Activated B cell treated with CpG ODN at 0.5 μM for 24 hours (primary cell): ENCODE data around the gene AEBP2. TPM values are rescaled to one million over a fixed set of nuclear protein-coding genes. Genes with fewer than 3 reads are reported as not detected.

Experiments used
- ATAC-seq: fragments of 200-7000 bp; cut with Tn5 transposase; one replicate; pipeline ENCODE4 v1.10.0; 2021; ENCODE audit warnings: low read depth, mild to moderate bottlenecking, moderate library complexity
- CTCF ChIA-PET: fragments of 350-600 bp; sonication (Branson Sonifier 250); formaldehyde crosslinking; loops from one replicate; lab custom pipeline; 2021; ENCODE audit warnings: antibody characterized with exemption; lab: Charles Lee
- POLR2A ChIA-PET: fragments of 350-600 bp; sonication (Branson Sonifier 250); formaldehyde crosslinking; loops from one replicate; lab custom pipeline; 2021; ENCODE audit warnings: antibody characterized with exemption; lab: Charles Lee
- DNase-seq: peaks from one replicate; pipeline ENCODE4 v3.0.0; 2022
- H3K27ac Mint-ChIP-seq: one replicate; pipeline ENCODE4 v1.8.0; 2020; ENCODE audit warnings: mixed read lengths
- H3K27me3 Mint-ChIP-seq: one replicate; pipeline ENCODE4 v1.8.0; 2021; ENCODE audit warnings: mixed read lengths
- H3K36me3 Mint-ChIP-seq: one replicate; pipeline ENCODE4 v1.8.0; 2021; ENCODE audit warnings: low read depth, mixed read lengths
- H3K4me1 Mint-ChIP-seq: one replicate; pipeline ENCODE4 v1.8.0; 2021; ENCODE audit warnings: mixed read lengths
- H3K4me3 Mint-ChIP-seq: one replicate; pipeline ENCODE4 v1.8.0; 2020; ENCODE audit warnings: mild to moderate bottlenecking, mixed read lengths
- H3K9me3 Mint-ChIP-seq: one replicate; pipeline ENCODE4 v1.8.0; 2020; ENCODE audit warnings: mixed read lengths
- intact Hi-C: fragments of 100-400 bp; cut with micrococcal nuclease; formaldehyde crosslinking; loops from one replicate; pipeline ENCODE4 v1.15.1; 2024
- total RNA-seq: library from RNA; stranded (reverse); gene quantifications from 2 replicates; pipeline ENCODE4 v1.2.3, GENCODE V29; 2022
- TF ChIP-seq, protein P1 (sequence below): fragments of 200-600 bp; IDR thresholded peaks from one replicate; pipeline ENCODE4 v1.8.0; 2022; ENCODE audit warnings: antibody characterized with exemption, mild to moderate bottlenecking

AEBP2 gene
- total RNA-seq, 1 donor from 2014 or later: 51.0 TPM

DNA sequence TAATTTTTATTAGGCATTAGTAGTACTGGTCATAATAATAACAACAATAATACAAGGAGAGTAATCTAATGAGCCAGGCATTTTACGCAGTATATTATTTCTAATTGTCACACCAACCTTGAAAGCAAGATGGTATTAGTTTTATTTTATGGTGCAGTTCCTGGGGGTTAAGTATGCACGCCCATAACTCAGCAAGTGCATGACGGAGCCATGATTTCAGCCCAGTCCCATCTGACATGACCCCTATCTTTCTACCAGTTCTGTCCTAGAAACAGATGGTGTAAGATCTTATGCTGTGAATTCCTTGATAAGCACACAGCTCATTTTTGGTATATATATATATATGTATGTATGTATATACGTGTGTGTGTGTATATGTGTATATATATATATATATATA, 106.0 kb downstream of the AEBP2 start:
- Mint-ChIP-seq H3K27ac (no peak overlapping the region), H3K27me3 (no peaks in the 10 kb centered on the region), H3K9me3 (peaks cover 3% of the 10 kb centered on the region), H3K4me3 (no peak overlapping the region), H3K36me3 (peaks cover 25% of the 10 kb centered on the region), H3K4me1 (peaks cover 2% of the 10 kb centered on the region)
- intact Hi-C loops: no loop called here
- ATAC-seq: no peak
- TF ChIP-seq, protein P1, sequence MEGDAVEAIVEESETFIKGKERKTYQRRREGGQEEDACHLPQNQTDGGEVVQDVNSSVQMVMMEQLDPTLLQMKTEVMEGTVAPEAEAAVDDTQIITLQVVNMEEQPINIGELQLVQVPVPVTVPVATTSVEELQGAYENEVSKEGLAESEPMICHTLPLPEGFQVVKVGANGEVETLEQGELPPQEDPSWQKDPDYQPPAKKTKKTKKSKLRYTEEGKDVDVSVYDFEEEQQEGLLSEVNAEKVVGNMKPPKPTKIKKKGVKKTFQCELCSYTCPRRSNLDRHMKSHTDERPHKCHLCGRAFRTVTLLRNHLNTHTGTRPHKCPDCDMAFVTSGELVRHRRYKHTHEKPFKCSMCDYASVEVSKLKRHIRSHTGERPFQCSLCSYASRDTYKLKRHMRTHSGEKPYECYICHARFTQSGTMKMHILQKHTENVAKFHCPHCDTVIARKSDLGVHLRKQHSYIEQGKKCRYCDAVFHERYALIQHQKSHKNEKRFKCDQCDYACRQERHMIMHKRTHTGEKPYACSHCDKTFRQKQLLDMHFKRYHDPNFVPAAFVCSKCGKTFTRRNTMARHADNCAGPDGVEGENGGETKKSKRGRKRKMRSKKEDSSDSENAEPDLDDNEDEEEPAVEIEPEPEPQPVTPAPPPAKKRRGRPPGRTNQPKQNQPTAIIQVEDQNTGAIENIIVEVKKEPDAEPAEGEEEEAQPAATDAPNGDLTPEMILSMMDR: no peak
- DNase-seq: no peak
- ChIA-PET POLR2A (no interaction called here), CTCF (no interaction called here)

DNA sequence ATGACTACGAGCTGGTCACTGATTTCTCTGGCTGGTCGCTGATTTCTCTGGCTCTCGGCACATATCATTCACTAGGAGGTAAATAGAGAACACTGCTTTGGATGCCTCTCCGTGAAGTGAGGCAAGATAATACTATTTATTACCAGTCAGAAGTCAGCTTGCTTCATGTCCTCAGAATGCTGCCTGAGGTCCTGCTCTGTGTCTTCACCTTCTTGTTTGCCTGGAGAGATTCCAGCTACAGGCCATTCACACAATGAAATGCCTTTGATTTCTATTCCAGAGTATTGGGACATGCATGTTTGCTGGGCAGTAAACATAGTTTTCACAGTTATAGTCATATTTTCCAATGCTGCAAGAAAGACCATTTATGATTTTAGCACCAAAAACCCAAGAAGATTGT, 106.7 kb downstream of the AEBP2 start:
- intact Hi-C loops: no loop called here
- ChIA-PET POLR2A (no interaction called here), CTCF (no interaction called here)
- H3K4me1 Mint-ChIP-seq: peaks cover 4% of the 10 kb centered on the region
- no peak overlapping the region for H3K27ac Mint-ChIP-seq
- H3K27me3 Mint-ChIP-seq: no peaks in the 10 kb centered on the region
- ATAC-seq (no peak), DNase-seq (no peak)
- H3K4me3 Mint-ChIP-seq: no peak overlapping the region
- TF ChIP-seq, protein P1: no peak
- H3K36me3 Mint-ChIP-seq: peaks cover 25% of the 10 kb centered on the region
- H3K9me3 Mint-ChIP-seq: peaks cover 3% of the 10 kb centered on the region

DNA sequence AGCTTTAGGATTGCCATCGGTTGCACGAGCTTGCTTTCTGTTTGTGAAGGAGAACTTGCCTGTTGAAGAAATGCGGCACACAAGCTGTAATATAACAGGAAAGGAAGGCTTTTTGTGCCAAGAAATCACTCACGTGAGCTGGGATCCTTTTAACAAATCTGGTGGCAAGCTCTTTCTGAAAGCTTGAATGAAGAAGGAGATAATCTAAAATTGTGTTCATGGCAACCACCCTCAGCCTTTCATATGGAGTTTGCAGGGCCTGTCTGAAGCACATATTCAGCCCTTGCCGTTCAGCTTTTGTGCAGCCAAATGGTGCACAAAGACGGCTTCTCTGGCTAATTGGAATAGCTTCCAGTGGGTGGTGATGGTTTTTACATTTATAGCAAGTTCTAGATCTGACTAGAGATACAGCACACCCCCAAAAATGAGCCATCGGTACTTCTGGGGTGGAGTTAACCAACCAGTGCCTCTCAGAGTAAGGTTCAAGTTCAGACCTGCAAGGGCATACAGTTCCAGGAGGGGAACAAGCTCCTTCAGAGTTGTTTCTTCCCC, 107.4 kb downstream of the AEBP2 start:
- ATAC-seq (no peak), DNase-seq (no peak)
- TF ChIP-seq, protein P1: no peak
- Mint-ChIP-seq H3K36me3 (peaks cover 25% of the 10 kb centered on the region), H3K4me1 (peaks cover 4% of the 10 kb centered on the region), H3K27me3 (no peaks in the 10 kb centered on the region), H3K4me3 (no peak overlapping the region), H3K9me3 (no peaks in the 10 kb centered on the region), H3K27ac (no peak overlapping the region)
- ChIA-PET POLR2A (no interaction called here), CTCF (no interaction called here)
- intact Hi-C loops: no loop called here

DNA sequence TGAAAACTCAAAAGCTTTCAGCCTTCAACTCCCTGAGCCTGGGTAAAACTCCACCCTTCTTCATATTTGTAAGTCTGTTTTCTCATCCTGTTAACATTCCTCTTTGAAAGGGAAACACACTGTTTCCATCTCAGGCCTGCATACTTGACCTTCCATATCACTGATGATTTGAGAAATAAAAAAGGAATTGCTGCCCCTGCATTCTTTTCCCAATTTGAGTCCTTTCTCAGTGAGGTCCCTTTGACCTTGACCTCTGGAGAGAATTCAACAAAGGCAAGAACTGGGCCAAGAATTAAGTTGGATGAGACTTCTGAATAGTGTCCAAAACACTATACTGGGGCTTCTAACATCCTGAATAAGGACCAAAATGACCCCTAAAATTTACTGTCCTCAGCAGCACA, 108.0 kb downstream of the AEBP2 start:
- Mint-ChIP-seq H3K27ac (no peak overlapping the region), H3K9me3 (no peaks in the 10 kb centered on the region), H3K4me1 (peaks cover 4% of the 10 kb centered on the region), H3K4me3 (no peak overlapping the region), H3K27me3 (no peaks in the 10 kb centered on the region), H3K36me3 (peaks cover 25% of the 10 kb centered on the region)
- ATAC-seq: no peak
- TF ChIP-seq, protein P1: no peak
- ChIA-PET POLR2A (no interaction called here), CTCF (no interaction called here)
- DNase-seq: no peak
- intact Hi-C loops: no loop called here

GRCh38 chr12:19548834-19549233, 109.5 kb downstream of the AEBP2 start:
- peaks cover 28% of the 10 kb centered on the region for H3K36me3 Mint-ChIP-seq
- TF ChIP-seq, protein P1: no peak
- no peaks in the 10 kb centered on the region for H3K9me3 Mint-ChIP-seq
- no peak overlapping the region for H3K27ac Mint-ChIP-seq
- ChIA-PET POLR2A (no interaction called here), CTCF (no interaction called here)
- DNase-seq (no peak), ATAC-seq (no peak)
- H3K4me1 Mint-ChIP-seq: peaks cover 4% of the 10 kb centered on the region
- intact Hi-C loops: no loop called here
- H3K27me3 Mint-ChIP-seq: no peaks in the 10 kb centered on the region
- H3K4me3 Mint-ChIP-seq: no peak overlapping the region
